Neural cell (in vitro differentiated cells): ENCODE data around the gene FBRS. TPM values are rescaled to one million over a fixed set of nuclear protein-coding genes. Genes with fewer than 3 reads are reported as not detected.
A peak's percentile ranks its signal among the peaks of the same experiment; 100 is the strongest.

Source experiments
- H2AFZ ChIP-seq: fragments of 200-600, 300-800 bp; sonication (generic), shearing (Covaris generic); 2 replicates; pipeline ENCODE4 v1.6.0; 2014; ENCODE audit warnings: low read depth, mild to moderate bottlenecking, antibody characterized with exemption, low read length, moderate library complexity
- H3F3A ChIP-seq: fragments of 200-600 bp; shearing (Covaris generic); 2 replicates; pipeline ENCODE4 v1.6.1; 2016; ENCODE audit warnings: mild to moderate bottlenecking, moderate library complexity, mixed read lengths, antibody characterized with exemption, low read length; ENCODE audit not compliant: insufficient read depth, poor library complexity, severe bottlenecking
- H3K27ac ChIP-seq: fragments of 200-600, 300-800 bp; sonication (generic), shearing (Covaris generic); 2 replicates; pipeline ENCODE4 v1.5.1; 2014; ENCODE audit warnings: mild to moderate bottlenecking, low read length, moderate library complexity
- H3K27me3 ChIP-seq: fragments of 300-800, 200-600 bp; sonication (generic), shearing (Covaris generic); 2 replicates; pipeline ENCODE4 v1.6.0; 2014; ENCODE audit warnings: mild to moderate bottlenecking, low read depth, low read length, moderate library complexity; ENCODE audit not compliant: insufficient read depth
- H3K36me3 ChIP-seq: fragments of 300-800, 200-600 bp; sonication (generic), shearing (Covaris generic); 2 replicates; pipeline ENCODE4 v1.5.1; 2014; ENCODE audit warnings: mild to moderate bottlenecking, antibody characterized with exemption, low read length, moderate library complexity; ENCODE audit not compliant: insufficient read depth
- H3K4me2 ChIP-seq: fragments of 300-800, 200-600 bp; sonication (generic), shearing (Covaris generic); 2 replicates; pipeline ENCODE4 v1.6.0; 2014; ENCODE audit warnings: mild to moderate bottlenecking, low read length
- H3K4me3 ChIP-seq: fragments of 300-800, 200-600 bp; sonication (generic), shearing (Covaris generic); 2 replicates; pipeline ENCODE4 v1.5.1; 2014; ENCODE audit warnings: mild to moderate bottlenecking, low read length, moderate library complexity
- H3K79me2 ChIP-seq: fragments of 200-600 bp; shearing (Covaris generic); replicated peaks from 2 replicates; pipeline ENCODE4 v1.6.0; 2014; ENCODE audit warnings: mild to moderate bottlenecking, low read length, moderate library complexity; ENCODE audit not compliant: insufficient read depth
- H3K9ac ChIP-seq: fragments of 300-800, 200-600 bp; sonication (generic), shearing (Covaris generic); 2 replicates; pipeline ENCODE4 v1.6.1; 2016; ENCODE audit warnings: mild to moderate bottlenecking, low read length, mixed read lengths
- H3K9me2 ChIP-seq: fragments of 200-600 bp; shearing (Covaris generic); 2 replicates; pipeline ENCODE4 v1.6.1; 2016; ENCODE audit warnings: mild to moderate bottlenecking, low read length, mixed read lengths; ENCODE audit not compliant: insufficient read depth
- H3K9me3 ChIP-seq: fragments of 200-600, 300-800 bp; sonication (generic), shearing (Covaris generic); 2 replicates; pipeline ENCODE4 v1.6.1; 2016; ENCODE audit warnings: mild to moderate bottlenecking, mixed run types, low read length, moderate library complexity, mixed read lengths
- H4K20me1 ChIP-seq: fragments of 200-600 bp; shearing (Covaris generic); 2 replicates; pipeline ENCODE4 v1.6.1; 2016; ENCODE audit warnings: mild to moderate bottlenecking, mixed run types; ENCODE audit not compliant: insufficient read depth
- CTCF ChIP-seq: fragments of 450-650 bp; IDR thresholded peaks from 2 replicates; pipeline ENCODE4 v1.5.1; 2014; ENCODE audit warnings: antibody characterized with exemption, mild to moderate bottlenecking, moderate library complexity; ENCODE audit not compliant: poor library complexity, severe bottlenecking
- EP300 ChIP-seq: fragments of 450-650 bp; conservative IDR thresholded peaks from 2 replicates; pipeline ENCODE4 v1.6.1; 2014; ENCODE audit warnings: antibody characterized with exemption, mild to moderate bottlenecking, moderate library complexity; ENCODE audit not compliant: poor library complexity, severe bottlenecking
- EZH2 ChIP-seq: fragments of 200-600, 300-800 bp; shearing (Covaris generic), sonication (generic); IDR thresholded peaks from 2 replicates; pipeline ENCODE4 v1.6.1; 2014; ENCODE audit warnings: antibody characterized with exemption, low read length, borderline replicate concordance, mild to moderate bottlenecking; ENCODE audit not compliant: insufficient read depth, poor library complexity, severe bottlenecking
- MXI1 ChIP-seq: fragments of 450-650 bp; conservative IDR thresholded peaks from 2 replicates; pipeline ENCODE4 v1.6.1; 2014; ENCODE audit warnings: antibody characterized with exemption, mild to moderate bottlenecking; ENCODE audit not compliant: poor library complexity, severe bottlenecking
- POLR2AphosphoS5 ChIP-seq: IDR thresholded peaks from 2 replicates; pipeline ENCODE4 v1.6.1; 2012
- RAD21 ChIP-seq: fragments of 450-650 bp; conservative IDR thresholded peaks from 2 replicates; pipeline ENCODE4 v1.6.1; 2014; ENCODE audit warnings: antibody characterized with exemption, mild to moderate bottlenecking, moderate library complexity
- REST ChIP-seq: IDR thresholded peaks from 2 replicates; pipeline ENCODE4 v1.6.1; 2012; ENCODE audit warnings: borderline replicate concordance
- SMC3 ChIP-seq: fragments of 450-650 bp; conservative IDR thresholded peaks from 2 replicates; pipeline ENCODE4 v1.6.1; 2014; ENCODE audit warnings: antibody characterized with exemption, mild to moderate bottlenecking, moderate library complexity; ENCODE audit not compliant: poor library complexity
- TAF1 ChIP-seq: IDR thresholded peaks from 2 replicates; pipeline ENCODE4 v1.6.1; 2012; ENCODE audit warnings: low read depth
- polyA plus RNA-seq: library from polyadenylated mRNA; depleted of rRNA; stranded (reverse); fragments of >200 nt; gene quantifications from 2 replicates; pipeline ENCODE4 v1.2.3, GENCODE V29; 2014

FBRS gene
- polyA plus RNA-seq, 1 donor from 2014 or later, result 24.2 TPM

GRCh38 chr16:30651124-30652004, 6.9 kb upstream of the FBRS start:
- Histone ChIP-seq H3K79me2 (peaks cover 15% of the 10 kb centered on the region), H4K20me1 (no peaks in the 10 kb centered on the region), H3K27ac (peak overlapping the region; percentile 97), H3K27me3 (no peaks in the 10 kb centered on the region), H3K36me3 (no peaks in the 10 kb centered on the region), H3K4me2 (peak overlapping the region; percentile 67), H3K4me3 (peak overlapping the region; percentile 96), H3F3A (no peaks in the 10 kb centered on the region), H3K9me3 (no peaks in the 10 kb centered on the region), H3K9ac (peak overlapping the region; percentile 98), H2AFZ (peak overlapping the region; percentile 67), H3K9me2 (no peaks in the 10 kb centered on the region)
- peak; percentile 70 for TF ChIP-seq REST
- peak; percentile 48 for TF ChIP-seq SMC3
- TF ChIP-seq POLR2AphosphoS5, result no peak
- TF ChIP-seq TAF1, result peak; percentile 39
- TF ChIP-seq MXI1, result no peak
- TF ChIP-seq EZH2, result no peak
- TF ChIP-seq EP300, result no peak
- peak; percentile 9 for TF ChIP-seq RAD21
- TF ChIP-seq CTCF, result peak; percentile 66

DNA sequence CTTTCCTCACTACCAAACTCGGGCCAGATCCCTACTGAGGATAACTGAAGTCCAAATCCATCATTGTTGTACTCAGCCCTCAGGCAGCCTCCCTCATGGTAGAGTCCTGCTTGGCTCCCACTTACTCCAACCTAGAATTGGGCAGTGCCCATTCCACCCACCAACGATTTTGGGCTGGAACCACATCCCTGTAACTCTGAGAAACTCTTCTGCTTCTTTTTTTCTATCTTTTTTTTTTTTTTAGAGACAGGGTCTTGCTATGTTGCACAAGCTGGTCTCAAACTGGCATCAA, 6.3 kb upstream of the FBRS start:
- peak overlapping the region; percentile 96 for H3K4me3 ChIP-seq
- no peaks in the 10 kb centered on the region for H3K9me2 ChIP-seq
- H3F3A ChIP-seq, result no peaks in the 10 kb centered on the region
- H3K27me3 ChIP-seq, result no peaks in the 10 kb centered on the region
- H3K79me2 ChIP-seq, result peaks cover 15% of the 10 kb centered on the region
- no peaks in the 10 kb centered on the region for H4K20me1 ChIP-seq
- peak overlapping the region; percentile 98 for H3K9ac ChIP-seq
- no peaks in the 10 kb centered on the region for H3K36me3 ChIP-seq
- no peaks in the 10 kb centered on the region for H3K9me3 ChIP-seq
- H3K4me2 ChIP-seq, result peak overlapping the region; percentile 67
- peak overlapping the region; percentile 97 for H3K27ac ChIP-seq
- H2AFZ ChIP-seq, result no peak overlapping the region
- TF ChIP-seq SMC3 (no peak), MXI1 (no peak), CTCF (no peak)
